HG03039 (cell line): ENCODE measurements around the gene IRF1.
A peak's percentile ranks its signal among the peaks of the same experiment; 100 is the strongest.
"Not testable (repeated sequence)": the region's sequence is repeated elsewhere in the genome, so short reads cannot be mapped to it uniquely, and the experiment has no call there.

ENCODE experiments used
- ATAC-seq: cut with Tn5 transposase; IDR thresholded peaks from one replicate; pipeline ENCODE4 v1.9.1; 2021; ENCODE audit warnings: mild to moderate bottlenecking, moderate library complexity; ENCODE audit not compliant: unreplicated experiment

Gene IRF1

GRCh38 chr5:132490484-132491367, at the start of gene IRF1:
Gene IRF1 (minus strand): TSS chr5:132490773. CDS start chr5:132489478, 1,295 bp downstream.
- ATAC-seq, result peak; percentile 76

- ATAC-seq, result no peak
Observed at GRCh38 chr5:132540149-132540548, 49.6 kb upstream of the IRF1 start.

DNA sequence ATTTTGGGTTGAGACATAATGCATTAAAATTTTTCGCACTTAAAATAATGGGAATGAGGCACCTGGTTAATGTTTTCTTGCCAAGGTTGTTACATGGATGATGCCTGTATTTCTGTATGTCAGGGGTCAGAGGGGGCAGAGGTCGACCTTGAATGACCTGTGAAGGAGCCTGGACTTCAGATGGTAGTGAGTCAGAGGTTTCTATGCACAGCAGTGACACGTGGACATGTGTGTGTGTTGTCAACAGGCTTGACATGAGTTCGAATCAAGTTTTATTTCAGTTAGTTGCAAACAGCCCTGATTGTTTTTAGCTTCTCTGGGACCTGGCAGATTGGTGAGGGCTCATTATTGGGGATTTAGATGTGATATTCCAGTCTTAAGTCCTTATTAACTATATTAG, 49.1 kb upstream of the IRF1 start:
- ATAC-seq, result no peak

- ATAC-seq, result no peak
Observed at GRCh38 chr5:132530946-132531345, 40.4 kb upstream of the IRF1 start.

GRCh38 chr5:132528866-132529634, 38.5 kb upstream of the IRF1 start:
- no peak for ATAC-seq

GRCh38 chr5:132528021-132528420, 37.4 kb upstream of the IRF1 start:
- ATAC-seq, result no peak

- no peak for ATAC-seq
Observed at GRCh38 chr5:132526974-132527564, 36.5 kb upstream of the IRF1 start.

GRCh38 chr5:132526290-132526973, 35.9 kb upstream of the IRF1 start:
- ATAC-seq, result no peak

DNA sequence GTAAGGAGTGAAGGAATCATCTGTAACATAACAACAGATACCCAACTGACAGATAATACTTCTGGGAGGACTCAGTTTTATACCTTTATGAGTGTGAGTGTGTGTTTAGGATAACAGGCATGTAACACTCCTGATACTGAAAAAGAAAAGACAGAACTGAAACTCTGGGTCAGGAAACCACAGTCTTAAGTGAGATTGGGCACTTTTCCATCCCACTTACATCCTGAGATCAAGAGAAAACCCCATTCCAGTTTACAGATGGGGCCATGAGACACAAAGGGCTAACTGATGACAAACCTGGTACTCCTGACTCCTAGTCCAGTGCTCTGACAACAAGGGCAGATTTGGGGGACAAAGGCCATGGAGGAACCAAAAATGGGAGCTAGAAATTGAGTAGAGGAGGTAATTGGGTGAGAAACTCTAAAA, 34.7 kb upstream of the IRF1 start:
- peak; percentile 70 for ATAC-seq

GRCh38 chr5:132524877-132525276, 34.3 kb upstream of the IRF1 start:
- ATAC-seq, result not testable (repeated sequence)

DNA sequence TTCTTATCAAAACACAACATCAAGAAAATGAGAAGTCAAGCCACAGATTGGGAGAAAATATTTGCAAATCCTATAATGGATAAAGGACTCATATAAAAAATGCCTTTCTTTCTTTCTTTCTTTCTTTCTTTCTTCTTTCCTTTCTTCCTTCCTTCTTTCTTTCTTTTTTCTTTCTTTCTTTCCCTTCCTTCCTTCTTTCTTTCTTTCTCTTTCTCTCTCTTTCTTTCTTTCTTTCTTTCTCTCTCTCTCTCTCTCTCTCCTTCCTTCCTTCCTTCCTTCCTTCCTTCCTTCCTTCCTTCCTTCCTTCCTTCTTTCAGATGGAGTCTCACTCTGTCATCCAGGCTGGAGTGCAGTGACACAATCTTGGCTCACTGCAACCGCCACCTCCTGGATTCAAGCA, 31.5 kb upstream of the IRF1 start:
- ATAC-seq, result not testable (repeated sequence)

- ATAC-seq, result not testable (repeated sequence)
Observed at GRCh38 chr5:132513618-132514336, 23.2 kb upstream of the IRF1 start.

DNA sequence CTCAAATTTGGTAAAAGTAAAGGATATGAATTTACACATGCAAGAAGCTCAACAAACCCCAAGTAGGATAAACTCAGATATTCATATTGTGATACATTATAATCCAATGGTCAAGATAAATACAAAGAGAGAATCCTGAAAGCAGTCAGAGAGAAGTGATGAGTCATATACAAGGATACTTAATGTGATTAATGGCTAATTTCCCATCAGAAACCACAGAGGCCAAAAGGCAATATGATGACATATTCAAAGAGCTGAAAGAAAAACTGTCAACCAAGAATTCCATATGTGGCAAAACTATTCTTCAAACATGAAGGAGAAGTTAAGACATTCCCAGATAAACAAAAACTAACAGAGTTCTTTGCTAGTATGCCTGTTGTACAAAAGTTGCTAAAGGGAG, 19.5 kb upstream of the IRF1 start:
- ATAC-seq, result no peak

- ATAC-seq, result no peak
Observed at GRCh38 chr5:132506094-132506692, 15.6 kb upstream of the IRF1 start.

DNA sequence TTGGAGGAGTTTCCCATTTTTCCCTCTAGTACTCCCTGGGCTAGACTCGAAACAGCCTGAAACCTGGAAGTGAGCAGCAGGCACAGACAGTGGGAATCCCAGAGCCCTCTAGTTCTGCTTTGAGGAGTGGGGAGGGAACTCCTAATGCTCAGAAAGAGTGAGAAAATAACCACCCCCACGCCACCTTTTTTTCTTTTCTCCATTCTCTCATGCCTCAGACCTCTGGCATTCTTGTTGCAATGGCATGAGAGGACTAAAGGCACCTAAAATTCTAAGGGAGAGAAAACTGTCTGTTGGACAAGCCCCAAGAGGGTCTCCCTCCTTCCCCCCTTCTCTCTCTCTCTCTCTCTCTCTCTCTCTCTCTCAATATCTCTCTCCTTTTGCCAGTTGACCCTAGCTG, 15.1 kb upstream of the IRF1 start:
- no peak for ATAC-seq

GRCh38 chr5:132504746-132505145, 14.2 kb upstream of the IRF1 start:
- ATAC-seq, result no peak

DNA sequence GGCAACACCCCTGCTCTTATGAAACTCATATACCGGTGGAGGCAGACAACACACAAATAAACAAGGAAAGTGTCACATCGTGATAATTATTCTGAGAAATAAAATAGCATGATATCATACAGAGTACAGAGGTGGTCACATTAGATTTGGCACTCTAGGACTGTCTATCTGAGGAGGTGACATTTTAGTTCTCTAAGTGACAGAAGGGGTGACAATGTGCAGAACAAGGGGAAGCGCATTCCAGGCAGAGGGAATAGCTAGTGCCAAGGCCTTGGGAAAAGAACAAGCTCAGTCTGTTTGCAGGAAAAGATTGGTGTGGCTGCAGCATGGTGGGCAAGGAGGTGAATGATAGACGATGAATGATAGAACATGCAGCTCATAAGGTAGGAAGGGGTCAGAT, 12.7 kb upstream of the IRF1 start:
- ATAC-seq, result no peak

- no peak for ATAC-seq
Observed at GRCh38 chr5:132501961-132502931, 11.7 kb upstream of the IRF1 start.

GRCh38 chr5:132501629-132501956, 11.0 kb upstream of the IRF1 start:
- ATAC-seq, result no peak
